DND-41 (cell line): ENCODE results near the gene VTI1A.

ENCODE experiments used
- ATAC-seq: fragments of 200-7000 bp; cut with Tn5 transposase; 3 replicates; pipeline ENCODE4 v1.9.1; 2021; ENCODE audit warnings: low read depth; ENCODE audit not compliant: insufficient read depth
- DNase-seq: peaks from one replicate; pipeline ENCODE4 v3.0.0-alpha.2; 2020
- H2AFZ ChIP-seq: 2 replicates; pipeline ENCODE4 v1.6.0; 2012; ENCODE audit warnings: low read depth, low read length
- H3K27ac ChIP-seq: 2 replicates; pipeline ENCODE4 v1.5.1; 2012; ENCODE audit warnings: low read length, inconsistent platforms
- H3K27me3 ChIP-seq: fragments of 200-600 bp; sonication (generic); 2 replicates; pipeline ENCODE4 v1.6.0; 2012; ENCODE audit warnings: low read length, mild to moderate bottlenecking, inconsistent platforms; ENCODE audit not compliant: insufficient read depth, poor library complexity
- H3K36me3 ChIP-seq: 2 replicates; pipeline ENCODE4 v1.5.1; 2012; ENCODE audit warnings: low read length, inconsistent platforms; ENCODE audit not compliant: insufficient read depth
- H3K4me1 ChIP-seq: 2 replicates; pipeline ENCODE4 v1.5.1; 2012; ENCODE audit warnings: mild to moderate bottlenecking, low read length; ENCODE audit not compliant: insufficient read depth
- H3K4me2 ChIP-seq: 2 replicates; pipeline ENCODE4 v1.6.0; 2012; ENCODE audit warnings: mild to moderate bottlenecking, moderate library complexity, low read length, inconsistent platforms; ENCODE audit not compliant: insufficient read depth
- H3K4me3 ChIP-seq, 2 experiments: fragments of 200-600 bp in 1 of 2; shearing (Covaris generic) in 1 of 2; 2 replicates each; pipeline ENCODE4 v1.5.1; 2012 to 2016; ENCODE audit warnings: inconsistent platforms in 2 of 2, low read length in 2 of 2, mild to moderate bottlenecking in 2 of 2, low read depth in 1 of 2, moderate library complexity in 1 of 2
- H3K79me2 ChIP-seq: 2 replicates; pipeline ENCODE4 v1.6.0; 2012; ENCODE audit warnings: low read length, inconsistent platforms; ENCODE audit not compliant: insufficient read depth
- H3K9ac ChIP-seq: 2 replicates; pipeline ENCODE4 v1.6.0; 2012; ENCODE audit warnings: low read depth, mild to moderate bottlenecking, inconsistent platforms, low read length, moderate library complexity
- H3K9me3 ChIP-seq: 2 replicates; pipeline ENCODE4 v1.5.1; 2012; ENCODE audit warnings: low read length, moderate library complexity, mild to moderate bottlenecking, inconsistent platforms; ENCODE audit not compliant: insufficient read depth, severe bottlenecking
- H4K20me1 ChIP-seq: 2 replicates; pipeline ENCODE4 v1.6.0; 2012; ENCODE audit warnings: low read length; ENCODE audit not compliant: insufficient read depth
- EZH2 ChIP-seq: IDR thresholded peaks from 3 replicates; pipeline ENCODE4 v1.6.1; 2012; ENCODE audit warnings: borderline replicate concordance, low read depth, mild to moderate bottlenecking, moderate library complexity, low read length, inconsistent platforms; ENCODE audit not compliant: severe bottlenecking
- TF ChIP-seq, protein P1 (sequence below): IDR thresholded peaks from 2 replicates; pipeline ENCODE4 v1.5.1; 2012; ENCODE audit warnings: borderline replicate concordance, low read length, moderate library complexity, mild to moderate bottlenecking; ENCODE audit not compliant: poor library complexity, severe bottlenecking; ENCODE audit errors: extremely low read depth

VTI1A gene

DNA sequence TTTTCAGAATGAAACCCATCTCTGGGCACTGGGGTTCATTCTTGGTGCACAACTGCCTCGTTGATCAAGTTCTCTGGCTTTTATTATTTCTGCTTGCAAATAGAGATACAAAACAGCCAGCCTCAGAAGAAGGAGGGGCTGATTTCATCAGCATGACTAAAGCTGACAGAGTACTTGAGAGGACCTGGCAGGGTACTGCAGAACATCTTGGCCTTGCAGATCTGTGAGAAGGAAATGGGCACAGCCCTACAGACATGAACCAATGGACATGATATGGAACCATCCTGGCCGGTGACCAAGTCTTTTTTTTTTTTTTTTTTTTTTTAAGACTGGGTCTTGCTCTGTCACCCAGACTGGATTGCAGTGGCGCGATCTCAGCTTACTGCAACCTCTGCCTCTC lies 240.6 kb downstream of the VTI1A start:
- H3K27ac ChIP-seq = no peak overlapping the region
- H3K9me3 ChIP-seq = no peaks in the 10 kb centered on the region
- H3K4me2 ChIP-seq = no peak overlapping the region
- no peak overlapping the region for H3K4me3 ChIP-seq
- H3K9ac ChIP-seq = no peak overlapping the region
- DNase-seq (no peak), ATAC-seq (no peak)
- H4K20me1 ChIP-seq = no peaks in the 10 kb centered on the region
- no peaks in the 10 kb centered on the region for H3K4me1 ChIP-seq
- H3K79me2 ChIP-seq = no peaks in the 10 kb centered on the region
- no peak overlapping the region for H2AFZ ChIP-seq
- no peaks in the 10 kb centered on the region for H3K27me3 ChIP-seq
- TF ChIP-seq, protein P1, sequence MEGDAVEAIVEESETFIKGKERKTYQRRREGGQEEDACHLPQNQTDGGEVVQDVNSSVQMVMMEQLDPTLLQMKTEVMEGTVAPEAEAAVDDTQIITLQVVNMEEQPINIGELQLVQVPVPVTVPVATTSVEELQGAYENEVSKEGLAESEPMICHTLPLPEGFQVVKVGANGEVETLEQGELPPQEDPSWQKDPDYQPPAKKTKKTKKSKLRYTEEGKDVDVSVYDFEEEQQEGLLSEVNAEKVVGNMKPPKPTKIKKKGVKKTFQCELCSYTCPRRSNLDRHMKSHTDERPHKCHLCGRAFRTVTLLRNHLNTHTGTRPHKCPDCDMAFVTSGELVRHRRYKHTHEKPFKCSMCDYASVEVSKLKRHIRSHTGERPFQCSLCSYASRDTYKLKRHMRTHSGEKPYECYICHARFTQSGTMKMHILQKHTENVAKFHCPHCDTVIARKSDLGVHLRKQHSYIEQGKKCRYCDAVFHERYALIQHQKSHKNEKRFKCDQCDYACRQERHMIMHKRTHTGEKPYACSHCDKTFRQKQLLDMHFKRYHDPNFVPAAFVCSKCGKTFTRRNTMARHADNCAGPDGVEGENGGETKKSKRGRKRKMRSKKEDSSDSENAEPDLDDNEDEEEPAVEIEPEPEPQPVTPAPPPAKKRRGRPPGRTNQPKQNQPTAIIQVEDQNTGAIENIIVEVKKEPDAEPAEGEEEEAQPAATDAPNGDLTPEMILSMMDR = no peak
- H3K36me3 ChIP-seq = no peaks in the 10 kb centered on the region

DNA sequence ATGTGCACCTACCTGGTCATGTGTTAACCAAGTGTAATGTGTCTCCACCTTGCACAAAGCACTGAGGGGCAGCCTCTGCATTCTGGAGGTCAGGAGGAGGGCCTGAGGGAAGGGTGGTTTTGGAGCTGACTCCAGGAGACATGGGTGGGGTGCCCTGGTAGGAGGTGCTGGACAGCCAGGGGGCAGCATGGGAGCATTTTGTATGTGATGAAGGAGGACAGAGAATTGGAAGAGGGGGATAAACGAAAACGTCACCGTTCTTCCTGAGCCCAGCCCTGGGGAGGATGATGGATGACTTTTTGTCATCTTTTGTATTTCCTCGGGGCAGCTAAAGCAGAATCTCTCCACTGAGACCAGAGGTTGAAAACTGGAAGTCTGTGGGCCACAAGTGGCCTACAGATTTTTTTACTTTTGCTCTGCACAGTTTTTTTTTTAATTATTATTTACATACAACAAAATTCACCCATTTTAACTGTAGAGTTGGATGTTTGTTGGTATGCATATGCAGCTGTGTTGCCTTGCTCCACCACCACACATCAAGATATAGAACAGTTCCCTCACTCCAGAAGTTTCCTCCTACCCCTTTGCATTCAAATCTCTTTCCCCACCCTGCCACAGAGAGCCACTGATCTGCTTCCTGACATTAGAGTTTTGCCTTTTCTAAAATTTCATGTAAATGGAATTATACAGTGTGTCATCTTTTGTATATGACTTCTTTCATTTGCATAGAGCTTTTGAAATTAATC lies 242.5 kb downstream of the VTI1A start:
- H3K4me1 ChIP-seq = no peaks in the 10 kb centered on the region
- H3K79me2 ChIP-seq = no peaks in the 10 kb centered on the region
- H3K27ac ChIP-seq = no peak overlapping the region
- no peaks in the 10 kb centered on the region for H3K9me3 ChIP-seq
- ATAC-seq (peak; percentile 33; the same call in 1 of the 3 replicates), DNase-seq (no peak)
- H3K9ac ChIP-seq = no peak overlapping the region
- no peaks in the 10 kb centered on the region for H3K27me3 ChIP-seq
- no peak overlapping the region for H3K4me3 ChIP-seq
- no peak for TF ChIP-seq EZH2
- TF ChIP-seq, protein P1 = peak; percentile 43
- no peaks in the 10 kb centered on the region for H4K20me1 ChIP-seq
- H3K4me2 ChIP-seq = no peak overlapping the region
- no peaks in the 10 kb centered on the region for H3K36me3 ChIP-seq
- no peak overlapping the region for H2AFZ ChIP-seq

DNA sequence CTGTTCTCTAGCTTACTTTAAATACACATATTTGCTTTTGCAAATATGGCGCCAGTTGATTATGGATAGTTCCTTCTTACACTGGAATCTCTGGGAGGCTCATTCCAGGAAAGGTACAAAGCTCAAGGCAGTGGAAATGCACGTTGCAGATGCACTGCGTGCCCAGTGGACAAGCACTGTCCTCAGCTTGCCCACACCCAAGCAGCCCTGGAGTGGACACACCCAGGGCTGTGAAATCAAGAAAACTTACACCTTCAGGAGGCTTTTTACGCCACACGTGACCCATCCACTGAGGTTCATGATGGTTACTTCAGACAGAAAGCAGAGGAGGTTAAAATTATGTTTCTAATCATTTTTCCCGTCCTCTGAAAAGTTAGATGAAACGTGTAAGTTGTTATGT lies 248.5 kb downstream of the VTI1A start:
- Histone ChIP-seq H3K79me2 (no peaks in the 10 kb centered on the region), H3K36me3 (no peaks in the 10 kb centered on the region), H3K4me3 (no peak overlapping the region), H3K27me3 (no peaks in the 10 kb centered on the region), H3K9me3 (no peaks in the 10 kb centered on the region), H3K4me2 (no peak overlapping the region), H3K27ac (no peak overlapping the region), H3K4me1 (no peaks in the 10 kb centered on the region), H4K20me1 (no peaks in the 10 kb centered on the region), H2AFZ (no peak overlapping the region), H3K9ac (no peak overlapping the region)
- ATAC-seq (no peak), DNase-seq (no peak)
- no peak for TF ChIP-seq EZH2

DNA sequence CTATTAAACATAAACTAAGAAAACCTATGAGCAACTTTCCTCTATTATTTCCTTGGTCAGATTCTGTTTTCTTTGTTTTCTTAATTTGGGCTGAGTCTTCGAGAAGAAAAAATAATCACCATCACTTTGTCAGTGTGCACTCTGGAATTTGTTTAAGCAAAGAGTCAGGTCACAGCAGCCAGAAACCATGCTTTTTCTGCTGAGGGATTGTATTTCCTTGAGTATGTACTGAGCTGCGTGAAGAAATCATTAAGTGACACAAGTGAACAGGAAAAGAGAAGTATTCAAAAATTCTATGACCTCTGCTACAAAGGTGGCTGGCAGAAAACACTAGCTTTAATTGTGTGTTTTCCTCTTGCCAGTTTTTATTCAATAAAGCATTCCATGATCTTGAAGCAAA lies 249.6 kb downstream of the VTI1A start:
- H3K9ac ChIP-seq = no peak overlapping the region
- DNase-seq = no peak
- no peak for TF ChIP-seq EZH2
- TF ChIP-seq, protein P1 = no peak
- no peaks in the 10 kb centered on the region for H3K4me1 ChIP-seq
- no peaks in the 10 kb centered on the region for H3K36me3 ChIP-seq
- no peaks in the 10 kb centered on the region for H4K20me1 ChIP-seq
- no peak overlapping the region for H3K27ac ChIP-seq
- no peak overlapping the region for H2AFZ ChIP-seq
- no peak overlapping the region for H3K4me2 ChIP-seq
- no peak overlapping the region for H3K4me3 ChIP-seq
- H3K27me3 ChIP-seq = no peaks in the 10 kb centered on the region
- no peaks in the 10 kb centered on the region for H3K79me2 ChIP-seq
- H3K9me3 ChIP-seq = no peaks in the 10 kb centered on the region
- ATAC-seq = no peak
